ENCODE results near the gene KIRREL2.
"Not testable (repeated sequence)": the region's sequence is repeated elsewhere in the genome, so short reads cannot be mapped to it uniquely, and the experiment has no call there.

The KIRREL2 gene

GRCh38 chr19:35897706-35898451 is 41.2 kb downstream of the KIRREL2 start:
- no peak for DNase-seq (ENCODE audit: low spot score)

- no peak for DNase-seq (ENCODE audit: low spot score)
Observed at GRCh38 chr19:35898499-35898809, 41.7 kb downstream of the KIRREL2 start.

- peak; percentile 86 for DNase-seq (ENCODE audit: low spot score)
Observed at GRCh38 chr19:35899547-35900214, 43.0 kb downstream of the KIRREL2 start.

- DNase-seq (ENCODE audit: low spot score), result no peak
Observed at GRCh38 chr19:35901055-35901644, 44.4 kb downstream of the KIRREL2 start.

GRCh38 chr19:35901854-35902661 is 45.3 kb downstream of the KIRREL2 start, which contains the start of gene HCST:
TSS of gene HCST (plus strand) at chr19:35902529. CDS start at chr19:35902594, 65 bp downstream.
- peak; percentile 56 for DNase-seq (ENCODE audit: low spot score)

- DNase-seq (ENCODE audit: low spot score), result no peak
Observed at GRCh38 chr19:35902870-35903475, 46.3 kb downstream of the KIRREL2 start.

- peak; percentile 94 for DNase-seq (ENCODE audit: low spot score)
Observed at GRCh38 chr19:35903550-35904179, 47.0 kb downstream of the KIRREL2 start.

GRCh38 chr19:35904311-35905068 is 47.8 kb downstream of the KIRREL2 start:
- DNase-seq (ENCODE audit: low spot score), result no peak

GRCh38 chr19:35905178-35905727 is 48.5 kb downstream of the KIRREL2 start:
- no peak for DNase-seq (ENCODE audit: low spot score)

GRCh38 chr19:35907377-35907745 is 50.6 kb downstream of the KIRREL2 start:
- DNase-seq (ENCODE audit: low spot score), result no peak

- DNase-seq (ENCODE audit: low spot score), result no peak
Observed at GRCh38 chr19:35908010-35908441, 51.3 kb downstream of the KIRREL2 start, which contains the start of gene TYROBP. TSS of gene TYROBP (minus strand) at chr19:35908295. CDS start at chr19:35908228, 67 bp downstream.

- DNase-seq (ENCODE audit: low spot score), result peak; percentile 28
Observed at GRCh38 chr19:35908973-35909683, 52.4 kb downstream of the KIRREL2 start.

GRCh38 chr19:35909684-35910035 is 52.9 kb downstream of the KIRREL2 start:
- no peak for DNase-seq (ENCODE audit: low spot score)

- not testable (repeated sequence) for DNase-seq (ENCODE audit: low spot score)
Observed at GRCh38 chr19:35910355-35910754, 53.6 kb downstream of the KIRREL2 start.

GRCh38 chr19:35911173-35911572 is 54.5 kb downstream of the KIRREL2 start:
- DNase-seq (ENCODE audit: low spot score), result no peak

GRCh38 chr19:35911790-35912189 is 55.1 kb downstream of the KIRREL2 start:
- no peak for DNase-seq (ENCODE audit: low spot score)

- no peak for DNase-seq (ENCODE audit: low spot score)
Observed at GRCh38 chr19:35913589-35913988, 56.9 kb downstream of the KIRREL2 start.

GRCh38 chr19:35915443-35915842 is 58.7 kb downstream of the KIRREL2 start:
- no peak for DNase-seq (ENCODE audit: low spot score)
